ENCODE measurements around the gene RCAN1. TPM values are rescaled to one million over a fixed set of nuclear protein-coding genes. Genes with fewer than 3 reads are reported as not detected.
"Not testable (repeated sequence)": the region's sequence is repeated elsewhere in the genome, so short reads cannot be mapped to it uniquely, and the experiment has no call there.

The RCAN1 gene
- total RNA-seq, 2 donors from 2014 or later, result 2.9 to 7.4 TPM

DNA sequence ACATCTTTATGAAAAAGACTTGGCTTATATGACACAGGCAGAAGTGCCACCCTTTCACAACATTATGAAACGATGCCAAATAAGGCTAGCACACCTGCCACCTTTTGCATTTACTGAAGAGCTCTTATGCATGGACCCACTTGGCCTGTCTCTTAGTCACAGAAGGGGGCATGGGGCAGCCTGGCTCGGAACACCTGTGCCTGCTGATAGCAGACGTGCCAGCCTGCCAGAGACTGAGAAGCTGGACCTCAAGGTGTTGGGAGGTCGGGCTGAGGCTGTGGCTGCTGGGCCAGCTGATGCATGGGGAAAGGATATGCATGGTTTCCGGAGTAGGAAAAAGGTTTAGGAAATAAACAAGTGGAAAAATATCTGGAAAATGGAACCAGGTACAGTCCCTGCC is 21.5 kb downstream of the RCAN1 start:
- DNase-seq (ENCODE audit: low spot score in 2 of 2) (no peak), ATAC-seq (no peak)
- no peaks in the 10 kb centered on the region for H3K9me3 Mint-ChIP-seq
- no peak overlapping the region for H3K27ac Mint-ChIP-seq
- no peaks in the 10 kb centered on the region for H3K36me3 Mint-ChIP-seq

DNA sequence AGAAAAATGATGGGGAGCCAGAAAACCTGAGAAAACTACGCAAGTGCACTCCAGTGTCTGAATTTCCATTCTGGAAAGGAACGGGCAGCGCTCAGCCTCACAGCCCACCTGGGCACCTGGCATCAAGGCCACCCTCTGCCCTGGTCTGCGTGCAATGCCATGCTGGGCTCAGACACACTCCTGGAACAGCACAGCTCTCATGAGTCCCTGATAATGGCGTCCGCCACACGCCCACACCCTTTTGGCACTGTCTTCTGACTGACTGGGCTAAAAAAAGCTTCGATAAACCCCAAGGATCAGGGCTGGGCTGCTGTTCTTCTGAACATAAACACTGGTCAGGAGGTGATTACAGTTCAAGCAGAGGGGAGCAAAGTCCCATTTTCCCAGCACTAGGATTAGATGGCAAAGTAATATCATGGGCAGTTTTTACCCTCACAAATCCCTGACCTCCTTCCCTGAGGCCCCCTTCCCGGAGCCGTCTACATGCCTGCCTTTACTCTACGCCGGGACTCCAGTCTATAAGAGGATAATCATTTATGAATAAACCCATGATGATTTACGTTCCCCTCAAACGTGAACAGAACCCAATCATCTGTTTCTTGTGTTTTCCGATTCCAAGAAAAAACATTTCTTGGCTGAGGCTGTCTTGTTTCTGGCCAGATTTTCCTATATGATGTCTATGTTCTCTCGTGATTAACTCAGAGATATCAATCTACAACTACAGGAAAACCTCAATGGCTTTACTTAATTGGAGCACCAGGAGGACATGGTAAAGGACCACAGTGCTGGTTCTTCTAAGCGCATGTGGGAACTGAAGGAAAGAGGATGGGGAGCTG is 22.6 kb downstream of the RCAN1 start:
- DNase-seq (ENCODE audit: low spot score in 2 of 2) (no peak), ATAC-seq (no peak)
- Mint-ChIP-seq H3K9me3 (no peaks in the 10 kb centered on the region), H3K27ac (no peak overlapping the region), H3K36me3 (no peaks in the 10 kb centered on the region)

DNA sequence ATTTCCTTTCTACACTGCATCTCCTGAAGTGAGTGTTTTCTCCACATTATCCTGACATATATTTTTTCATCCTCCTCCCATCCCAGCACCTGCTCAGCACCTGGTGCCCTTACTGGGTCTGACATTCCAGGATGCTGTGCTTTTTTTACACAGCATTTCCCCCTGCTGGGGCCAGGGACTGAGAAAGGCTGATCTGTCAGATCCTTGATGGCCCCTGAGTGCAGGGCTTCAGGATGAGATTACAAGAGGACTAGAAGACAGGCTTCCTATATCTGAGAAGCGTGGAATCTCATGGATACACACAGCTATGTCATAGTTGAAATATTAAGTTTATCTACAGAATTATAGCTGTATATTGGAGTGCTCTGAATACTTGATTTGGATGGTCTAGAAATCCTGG is 24.4 kb downstream of the RCAN1 start:
- H3K36me3 Mint-ChIP-seq, result peaks cover 4 to 7% of the 10 kb centered on the region in 2 donors
- peak overlapping the region in 1 of 2 donors; percentile 27 for H3K27ac Mint-ChIP-seq
- no peak for ATAC-seq
- peaks cover 0 to 6% of the 10 kb centered on the region in 2 donors for H3K9me3 Mint-ChIP-seq
- DNase-seq (ENCODE audit: low spot score in 2 of 2), result no peak

DNA sequence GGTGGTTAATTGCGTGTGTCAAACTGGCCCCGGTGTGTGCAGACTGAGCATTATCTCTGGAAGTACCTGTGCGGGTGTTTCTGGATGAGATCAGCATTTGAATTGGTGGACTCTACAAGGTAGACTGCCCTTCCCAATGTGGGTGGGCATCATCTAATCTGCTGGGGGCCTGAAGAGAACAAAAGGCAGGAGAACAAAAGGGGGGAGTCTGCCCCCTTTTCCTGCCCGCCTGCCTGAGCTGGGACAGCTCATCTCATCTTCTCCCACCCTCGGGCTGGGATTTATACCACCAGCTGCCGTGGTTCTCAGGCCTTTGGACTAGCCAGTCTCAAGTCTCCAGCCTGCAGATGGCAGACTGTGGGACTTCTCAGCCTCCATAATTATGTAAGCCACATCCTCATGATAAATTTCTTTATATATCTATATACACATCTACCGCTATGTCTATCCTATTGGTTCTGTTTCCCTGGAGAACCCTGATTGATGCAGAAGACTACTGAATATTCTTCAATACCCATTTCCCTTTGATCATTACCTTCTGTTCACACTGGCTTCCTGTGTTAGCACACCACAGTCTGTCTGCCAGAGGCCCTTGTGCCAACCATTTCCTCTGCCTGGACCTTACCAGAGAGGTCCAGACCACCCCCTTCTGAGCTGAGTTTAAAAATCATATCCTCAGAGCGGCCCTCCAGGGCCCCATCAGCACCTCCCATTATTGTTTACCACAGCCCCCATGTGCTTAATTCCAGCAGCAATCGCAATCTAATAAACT is 25.2 kb downstream of the RCAN1 start:
- DNase-seq (ENCODE audit: low spot score in 2 of 2) (no peak), ATAC-seq (no peak)
- H3K9me3 Mint-ChIP-seq, result peaks cover 0 to 6% of the 10 kb centered on the region in 2 donors
- peaks cover 4 to 7% of the 10 kb centered on the region in 2 donors for H3K36me3 Mint-ChIP-seq
- H3K27ac Mint-ChIP-seq, result peak overlapping the region in 1 of 2 donors; percentile 27

DNA sequence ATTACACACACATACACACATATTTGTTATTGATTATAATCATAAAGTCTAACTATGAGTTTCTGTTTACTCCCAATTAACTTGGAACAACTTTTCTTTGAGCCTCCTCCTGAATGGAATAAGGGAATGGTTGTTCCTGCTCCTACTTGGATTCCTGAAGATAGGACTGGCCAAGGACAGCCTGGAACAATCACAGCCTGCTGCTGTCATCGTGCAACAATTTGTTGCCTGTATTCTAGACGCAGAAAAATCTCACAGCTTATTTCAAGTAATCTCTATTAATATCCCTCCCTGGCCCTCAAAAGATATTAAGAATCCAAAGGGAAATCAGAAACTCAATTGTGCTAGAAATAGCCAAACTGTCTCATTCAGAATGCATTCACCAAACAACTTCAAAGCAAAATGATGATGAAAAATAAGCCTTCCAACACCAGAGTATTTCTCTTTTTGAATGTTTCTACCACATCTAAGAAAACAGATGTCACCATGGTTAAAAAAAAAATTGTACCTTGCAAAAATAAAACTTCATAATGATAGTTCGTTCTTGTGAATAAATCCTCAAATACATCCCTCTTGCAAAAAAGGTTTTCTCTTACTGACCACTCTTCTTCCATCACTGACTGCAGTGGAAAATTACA is 30.9 kb downstream of the RCAN1 start:
- peaks cover 4 to 7% of the 10 kb centered on the region in 2 donors for H3K36me3 Mint-ChIP-seq
- ATAC-seq (peak in 1 of 2 donors; percentile 73), DNase-seq (ENCODE audit: low spot score in 2 of 2) (no peak)
- H3K27ac Mint-ChIP-seq, result peak overlapping the region in 1 of 2 donors; percentile 24
- peaks cover 0 to 6% of the 10 kb centered on the region in 2 donors for H3K9me3 Mint-ChIP-seq

DNA sequence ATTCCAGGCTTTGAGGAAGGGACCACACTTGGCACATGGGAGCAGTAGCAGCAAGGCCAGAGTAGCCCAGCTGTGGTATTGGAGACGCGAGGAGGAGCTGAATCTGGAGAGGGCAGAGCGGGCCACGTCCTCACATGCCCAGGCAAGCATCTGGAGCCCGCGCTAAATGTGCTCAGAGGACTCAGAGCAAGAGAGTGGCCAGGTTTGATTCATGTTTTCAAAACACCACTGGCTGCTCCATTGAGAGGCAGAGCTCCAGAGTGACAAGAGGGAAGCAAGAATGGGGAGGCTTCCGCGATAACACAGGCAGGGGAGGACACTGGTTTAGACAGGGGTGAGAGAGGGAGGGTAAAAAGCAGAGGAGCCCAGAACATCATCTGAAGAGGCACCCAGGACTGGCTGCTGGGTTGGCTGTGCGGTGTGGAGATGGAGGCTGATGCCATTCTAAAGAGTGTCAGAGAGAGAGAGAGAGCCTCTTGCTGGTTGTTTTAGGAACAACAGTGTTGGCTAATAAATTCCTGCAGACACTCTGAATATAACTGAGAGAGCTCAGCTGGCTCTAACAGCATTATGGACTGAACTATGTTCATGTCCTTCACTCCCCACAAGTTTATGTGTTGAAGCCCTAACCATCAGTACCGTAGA is 32.3 kb downstream of the RCAN1 start:
- DNase-seq (ENCODE audit: low spot score in 2 of 2) (no peak), ATAC-seq (peak; percentile 40 to 58)
- Mint-ChIP-seq H3K27ac (peak overlapping the region; percentile 16 to 48), H3K36me3 (peaks cover 4 to 7% of the 10 kb centered on the region in 2 donors), H3K9me3 (peaks cover 0 to 6% of the 10 kb centered on the region in 2 donors)

DNA sequence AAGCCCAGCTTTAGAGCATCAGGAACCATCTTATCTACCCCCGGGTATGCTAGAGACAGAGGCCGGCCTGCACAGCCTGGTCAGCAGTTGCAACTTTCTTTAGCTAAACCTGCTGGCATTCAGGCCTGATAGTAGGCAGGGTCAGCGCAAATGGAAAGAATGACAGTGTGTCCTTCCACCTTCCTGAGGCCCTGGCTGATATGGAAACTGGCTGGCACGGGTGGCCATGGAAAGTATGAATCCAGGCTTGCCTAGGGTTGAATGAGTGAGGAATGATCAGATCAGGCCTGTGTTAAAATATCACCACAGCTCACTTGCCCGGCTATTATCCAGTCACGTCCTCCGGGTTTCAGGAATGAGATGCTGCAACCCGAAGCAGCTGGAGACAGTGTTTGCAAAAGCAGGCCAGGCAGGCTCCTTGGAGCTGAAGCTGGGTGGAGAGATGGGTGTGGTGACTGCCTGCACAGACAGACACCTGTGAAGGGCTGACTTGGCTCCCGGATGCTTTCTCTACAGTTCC is 34.7 kb downstream of the RCAN1 start:
- Mint-ChIP-seq H3K9me3 (no peaks in the 10 kb centered on the region), H3K27ac (peak overlapping the region in 1 of 2 donors; percentile 24), H3K36me3 (no peaks in the 10 kb centered on the region)
- ATAC-seq (peak in 1 of 2 donors; percentile 23), DNase-seq (ENCODE audit: low spot score in 2 of 2) (no peak)

DNA sequence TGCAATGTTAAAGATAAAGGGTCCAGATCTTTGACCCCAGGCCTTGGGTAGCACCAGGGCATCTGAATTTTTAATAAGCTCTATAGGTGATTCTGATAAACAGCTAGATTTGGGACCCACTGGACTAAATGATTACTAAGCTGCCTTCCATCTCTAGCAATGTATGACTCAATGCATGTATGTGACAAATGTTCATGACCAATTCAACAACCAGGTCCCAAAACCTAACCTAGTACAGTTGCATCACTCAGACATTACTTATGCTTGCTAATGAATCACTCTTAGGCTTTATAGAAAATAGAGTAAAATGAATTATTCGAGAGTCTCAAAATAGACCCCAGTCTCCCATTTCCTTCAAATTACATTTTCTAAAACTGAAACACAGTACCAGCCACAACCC is 35.5 kb downstream of the RCAN1 start:
- DNase-seq (ENCODE audit: low spot score in 2 of 2), result no peak
- H3K27ac Mint-ChIP-seq, result no peak overlapping the region
- no peaks in the 10 kb centered on the region for H3K9me3 Mint-ChIP-seq
- peak; percentile 79 to 86 for ATAC-seq
- H3K36me3 Mint-ChIP-seq, result no peaks in the 10 kb centered on the region

DNA sequence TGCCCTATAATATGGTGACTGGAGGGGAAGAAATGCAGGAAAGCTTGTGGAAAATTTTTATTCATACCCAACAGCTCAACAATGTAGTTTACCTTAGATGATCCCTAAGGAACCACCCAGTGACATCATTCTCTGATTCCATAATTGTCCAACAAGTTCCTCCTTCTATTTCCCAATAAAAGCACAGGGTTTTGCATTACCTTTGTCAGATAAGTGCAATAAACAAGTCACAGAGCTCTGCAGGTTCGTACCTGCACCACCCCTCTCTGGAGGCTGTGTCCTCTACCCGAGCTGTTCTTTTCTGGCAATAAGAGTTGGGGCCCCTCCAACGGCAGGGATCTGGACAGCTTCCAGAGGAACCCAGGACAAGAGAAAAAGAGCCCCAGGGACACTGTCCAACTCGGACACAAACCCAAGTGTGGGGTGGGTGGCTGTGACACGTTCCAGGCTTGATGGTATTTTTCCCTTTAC is 38.8 kb downstream of the RCAN1 start:
- H3K9me3 Mint-ChIP-seq, result peaks cover 4 to 15% of the 10 kb centered on the region in 2 donors
- DNase-seq (ENCODE audit: low spot score in 2 of 2), result no peak
- peaks cover 5 to 14% of the 10 kb centered on the region in 2 donors for H3K36me3 Mint-ChIP-seq
- H3K27ac Mint-ChIP-seq, result no peak overlapping the region
- ATAC-seq, result no peak

DNA sequence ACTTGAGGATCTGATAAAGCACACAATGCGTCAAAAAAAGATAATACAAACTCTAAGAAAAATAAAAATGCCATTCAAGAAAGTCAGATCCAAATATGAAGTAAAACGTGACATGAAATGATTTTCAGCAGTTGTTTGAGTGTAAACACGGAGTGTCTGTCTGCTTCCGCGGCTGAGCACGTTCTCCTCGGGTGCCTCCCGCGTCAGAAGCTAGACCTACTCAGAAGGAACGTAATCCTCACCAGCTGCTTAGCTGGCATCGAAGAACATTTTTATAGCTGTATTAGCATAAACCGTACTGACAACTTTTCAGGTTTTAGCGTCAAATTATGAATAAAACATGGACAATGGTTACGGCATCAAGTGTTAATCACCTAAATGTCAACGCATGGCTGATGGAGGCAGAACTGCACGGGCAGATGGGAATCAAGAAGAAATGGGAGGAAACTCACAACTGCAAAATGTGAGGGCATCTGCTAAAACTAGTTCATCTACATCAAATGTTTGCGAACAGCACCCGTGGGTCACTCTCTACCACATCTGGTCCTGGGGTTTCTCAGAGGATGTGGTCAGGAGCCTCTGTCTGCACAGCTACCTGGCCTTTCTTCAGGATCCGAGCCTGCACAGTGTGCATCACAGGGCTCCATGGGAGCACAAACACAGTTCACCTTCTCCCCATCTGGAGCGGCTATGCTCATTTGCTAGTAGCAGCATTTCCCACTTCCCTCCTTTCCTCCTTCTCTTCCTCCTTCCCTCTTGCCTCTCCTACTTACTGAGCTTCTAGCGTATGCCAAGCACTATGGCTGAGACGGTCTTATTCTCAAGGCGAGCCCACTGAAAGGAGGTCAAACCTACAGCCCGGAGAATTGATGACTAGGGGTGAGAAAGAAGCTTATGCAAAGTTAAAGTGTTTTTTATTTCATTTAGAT is 40.0 kb downstream of the RCAN1 start:
- no peak for DNase-seq (ENCODE audit: low spot score in 2 of 2)
- no peak for ATAC-seq
- peaks cover 4 to 15% of the 10 kb centered on the region in 2 donors for H3K9me3 Mint-ChIP-seq
- peaks cover 5 to 15% of the 10 kb centered on the region in 2 donors for H3K36me3 Mint-ChIP-seq
- no peak overlapping the region for H3K27ac Mint-ChIP-seq

DNA sequence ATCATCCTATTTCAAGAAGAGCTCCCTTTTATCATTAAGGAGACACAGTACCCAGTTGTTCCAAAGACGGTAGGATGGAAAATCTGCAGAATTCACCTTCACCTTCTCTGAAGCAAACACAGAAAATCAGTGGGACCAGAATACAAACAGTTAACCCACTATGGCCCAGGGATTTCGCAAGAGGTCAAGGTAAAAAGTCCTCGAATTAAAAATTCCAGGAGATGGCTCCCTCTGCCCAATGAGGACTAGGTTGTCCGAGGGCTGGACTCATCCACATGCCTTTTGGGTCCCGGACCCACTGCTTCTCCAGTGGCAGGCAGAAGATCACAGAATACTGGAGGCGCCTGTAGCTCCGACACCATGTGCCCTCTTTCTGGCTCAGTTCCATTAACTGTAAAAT is 42.9 kb downstream of the RCAN1 start:
- Mint-ChIP-seq H3K27ac (no peak overlapping the region), H3K36me3 (peaks cover 5 to 23% of the 10 kb centered on the region in 2 donors), H3K9me3 (peaks cover 4 to 15% of the 10 kb centered on the region in 2 donors)
- ATAC-seq, result no peak
- DNase-seq (ENCODE audit: low spot score in 2 of 2), result no peak

DNA sequence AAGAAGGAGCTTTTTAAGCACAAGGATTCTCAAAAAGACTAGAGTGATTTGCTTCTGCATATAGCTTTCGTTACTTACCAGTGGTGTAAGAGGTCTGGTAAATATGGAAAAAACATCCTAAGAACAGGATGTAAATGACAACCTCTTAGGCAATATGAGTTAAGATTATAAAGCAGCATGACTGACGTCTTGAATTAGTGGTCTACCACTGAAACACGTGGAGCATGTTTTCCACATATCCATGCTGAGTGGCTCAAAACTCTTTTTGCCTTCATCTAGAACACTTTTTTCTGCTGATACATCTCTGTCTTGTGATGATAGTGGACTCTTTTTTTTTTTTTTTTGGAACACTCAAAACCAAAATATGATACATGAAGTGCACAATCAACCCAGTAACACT is 44.6 kb downstream of the RCAN1 start:
- DNase-seq (ENCODE audit: low spot score in 2 of 2), result no peak
- peak in 1 of 2 donors; percentile 44 for ATAC-seq
- Mint-ChIP-seq H3K36me3 (peaks cover 5 to 23% of the 10 kb centered on the region in 2 donors), H3K27ac (no peak overlapping the region), H3K9me3 (peaks cover 4 to 15% of the 10 kb centered on the region in 2 donors)

DNA sequence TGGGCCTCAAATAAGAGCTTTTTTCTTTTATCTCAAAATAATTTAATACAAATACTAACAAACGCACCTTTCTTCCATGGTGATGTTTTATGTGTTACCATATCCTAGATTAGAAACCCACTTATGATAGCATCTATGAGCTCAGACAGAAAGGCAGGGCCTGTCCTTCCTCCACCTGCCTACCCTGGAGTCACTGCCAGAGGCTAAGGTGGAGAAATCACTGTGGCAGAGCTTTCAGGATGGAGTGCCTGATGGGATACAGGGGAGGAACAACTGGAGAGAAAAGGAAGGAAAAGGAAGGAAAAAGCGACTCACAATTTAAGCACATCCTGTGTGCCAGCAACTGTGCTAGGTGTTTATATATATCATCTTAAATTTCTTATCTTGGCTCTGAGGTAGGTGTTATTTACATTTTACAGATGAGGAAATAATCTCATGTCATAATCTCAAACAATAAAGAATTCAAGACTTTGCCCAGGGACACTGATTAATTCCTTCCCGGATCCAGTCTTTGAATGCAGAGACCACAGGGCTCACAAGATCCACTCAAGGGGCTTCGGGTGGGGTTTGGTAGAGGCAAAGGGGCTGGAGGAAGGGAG is 45.4 kb downstream of the RCAN1 start:
- DNase-seq (ENCODE audit: low spot score in 2 of 2) (no peak), ATAC-seq (no peak)
- no peak overlapping the region for H3K27ac Mint-ChIP-seq
- peaks cover 4 to 15% of the 10 kb centered on the region in 2 donors for H3K9me3 Mint-ChIP-seq
- peaks cover 5 to 23% of the 10 kb centered on the region in 2 donors for H3K36me3 Mint-ChIP-seq

DNA sequence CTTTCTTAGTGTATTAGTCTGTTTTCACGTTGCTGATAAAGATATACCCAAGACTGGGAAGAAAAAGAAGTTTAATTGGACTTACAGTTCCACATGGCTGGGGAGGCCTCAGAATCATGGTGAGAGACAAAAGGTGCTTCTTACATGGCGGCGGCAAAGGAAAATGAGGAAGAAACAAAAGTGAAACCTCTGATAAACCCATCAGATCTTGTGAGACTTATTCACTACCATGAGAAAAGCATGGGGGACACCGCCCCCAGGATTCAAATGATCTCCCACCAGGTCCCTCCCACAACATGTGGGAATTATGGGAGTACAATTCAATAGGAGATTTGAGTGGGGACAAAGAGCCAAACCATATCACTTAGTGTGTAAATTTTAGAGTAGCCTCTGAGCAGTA is 46.1 kb downstream of the RCAN1 start:
- H3K9me3 Mint-ChIP-seq, result peaks cover 4 to 10% of the 10 kb centered on the region in 2 donors
- peaks cover 9 to 24% of the 10 kb centered on the region in 2 donors for H3K36me3 Mint-ChIP-seq
- not testable (repeated sequence) for DNase-seq (ENCODE audit: low spot score in 2 of 2); ATAC-seq; H3K27ac Mint-ChIP-seq
